ENCODE results near the gene CHN2. TPM values are rescaled to one million over a fixed set of nuclear protein-coding genes. Genes with fewer than 3 reads are reported as not detected.

Gene CHN2
- total RNA-seq, 2 donors from 2014 or later = 7.0 to 29.1 TPM

DNA sequence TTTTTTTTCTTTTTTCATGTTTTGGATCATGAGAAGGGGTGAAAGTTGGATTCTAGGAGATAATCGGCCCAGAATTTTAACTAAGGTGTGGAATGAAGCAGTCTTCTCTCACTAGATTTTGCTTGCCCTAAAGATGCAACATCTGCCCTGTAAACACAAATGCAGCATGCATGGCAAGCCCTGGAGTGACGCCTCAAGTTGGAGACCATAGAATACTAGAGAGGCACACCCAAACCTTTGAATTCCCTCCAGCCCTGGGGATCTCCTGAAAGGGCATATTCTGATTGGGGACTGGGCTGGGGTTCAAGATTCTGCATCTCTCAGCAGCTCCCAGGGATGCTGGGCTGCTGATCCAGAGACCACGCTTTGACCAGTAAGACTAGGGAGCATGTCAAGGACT, 241.3 kb downstream of the CHN2 start:
- no peak for DNase-seq (ENCODE audit: low spot score)
- H3K9me3 ChIP-seq = no peaks in the 10 kb centered on the region
- TF ChIP-seq POLR2AphosphoS5 (IDR thresholded peaks at IDR 0.05) (no peak), POLR2A (IDR thresholded peaks at IDR 0.05) (no peak)
- TF ChIP-seq, protein P1, sequence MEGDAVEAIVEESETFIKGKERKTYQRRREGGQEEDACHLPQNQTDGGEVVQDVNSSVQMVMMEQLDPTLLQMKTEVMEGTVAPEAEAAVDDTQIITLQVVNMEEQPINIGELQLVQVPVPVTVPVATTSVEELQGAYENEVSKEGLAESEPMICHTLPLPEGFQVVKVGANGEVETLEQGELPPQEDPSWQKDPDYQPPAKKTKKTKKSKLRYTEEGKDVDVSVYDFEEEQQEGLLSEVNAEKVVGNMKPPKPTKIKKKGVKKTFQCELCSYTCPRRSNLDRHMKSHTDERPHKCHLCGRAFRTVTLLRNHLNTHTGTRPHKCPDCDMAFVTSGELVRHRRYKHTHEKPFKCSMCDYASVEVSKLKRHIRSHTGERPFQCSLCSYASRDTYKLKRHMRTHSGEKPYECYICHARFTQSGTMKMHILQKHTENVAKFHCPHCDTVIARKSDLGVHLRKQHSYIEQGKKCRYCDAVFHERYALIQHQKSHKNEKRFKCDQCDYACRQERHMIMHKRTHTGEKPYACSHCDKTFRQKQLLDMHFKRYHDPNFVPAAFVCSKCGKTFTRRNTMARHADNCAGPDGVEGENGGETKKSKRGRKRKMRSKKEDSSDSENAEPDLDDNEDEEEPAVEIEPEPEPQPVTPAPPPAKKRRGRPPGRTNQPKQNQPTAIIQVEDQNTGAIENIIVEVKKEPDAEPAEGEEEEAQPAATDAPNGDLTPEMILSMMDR (IDR thresholded peaks at IDR 0.05) = no peak
- no peak overlapping the region for H3K27ac ChIP-seq
- WGBS = 93% methylated on average over 3 of the region's 3 CpGs
- no peaks in the 10 kb centered on the region for H3K4me1 ChIP-seq (replicated peaks)
- intact Hi-C loops (cut with DNase I) = no loop called here
- H3K4me3 ChIP-seq = no peak overlapping the region
- H3K27me3 ChIP-seq (replicated peaks; ENCODE audit: insufficient read depth) = no peaks in the 10 kb centered on the region
- no peaks in the 10 kb centered on the region for H3K36me3 ChIP-seq

DNA sequence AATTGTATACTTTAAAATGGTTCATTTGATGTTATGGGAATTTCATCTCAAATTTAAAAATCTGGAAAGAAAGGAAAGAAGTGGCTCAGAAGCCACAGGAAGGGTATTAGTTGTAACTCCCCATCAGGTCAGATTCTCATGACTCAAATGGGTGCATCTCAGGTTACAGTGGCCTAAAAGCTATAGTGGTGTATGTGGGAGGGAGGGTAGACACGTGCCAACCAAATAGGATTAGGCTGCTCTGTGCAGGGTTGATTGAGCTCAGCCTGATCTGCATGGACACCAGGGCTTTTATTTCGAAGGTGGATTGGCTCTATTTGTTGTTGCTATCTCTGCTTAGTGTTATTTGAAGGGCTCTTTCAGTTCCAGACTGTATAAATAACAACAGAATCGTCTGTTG, 247.6 kb downstream of the CHN2 start:
- no peaks in the 10 kb centered on the region for H3K4me1 ChIP-seq (replicated peaks)
- H3K27ac ChIP-seq = no peak overlapping the region
- TF ChIP-seq, protein P1 (IDR thresholded peaks at IDR 0.05) = no peak
- TF ChIP-seq POLR2A (IDR thresholded peaks at IDR 0.05) (no peak), POLR2AphosphoS5 (IDR thresholded peaks at IDR 0.05) (no peak)
- no peaks in the 10 kb centered on the region for H3K27me3 ChIP-seq (replicated peaks; ENCODE audit: insufficient read depth)
- no peaks in the 10 kb centered on the region for H3K9me3 ChIP-seq
- H3K4me3 ChIP-seq = no peak overlapping the region
- no peaks in the 10 kb centered on the region for H3K36me3 ChIP-seq
- WGBS = 22% methylated on average over 3 of the region's 3 CpGs
- no peak for DNase-seq (ENCODE audit: low spot score)
- intact Hi-C loops (cut with DNase I) = no loop called here

DNA sequence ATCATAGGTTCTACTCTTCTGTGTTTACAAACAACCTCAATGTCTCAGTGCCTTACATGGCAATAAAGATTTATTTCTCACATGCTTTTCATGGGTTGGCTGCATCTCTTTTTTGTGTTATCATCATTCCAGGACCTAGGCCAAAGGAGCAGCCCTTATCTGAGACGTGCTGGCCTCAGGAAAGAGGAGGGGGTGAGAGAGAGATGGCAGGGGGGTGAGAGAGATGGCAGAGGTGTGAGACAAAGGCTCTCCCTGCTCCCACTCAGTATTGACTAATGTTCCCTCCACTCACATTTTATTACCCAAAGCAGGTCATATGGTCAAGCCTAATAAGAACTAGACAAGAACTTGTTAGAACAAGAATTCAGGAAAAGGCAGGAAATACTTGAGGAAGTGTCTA, 249.0 kb downstream of the CHN2 start:
- Histone ChIP-seq H3K4me1 (replicated peaks) (no peaks in the 10 kb centered on the region), H3K27ac (no peak overlapping the region), H3K36me3 (no peaks in the 10 kb centered on the region), H3K27me3 (replicated peaks; ENCODE audit: insufficient read depth) (no peaks in the 10 kb centered on the region), H3K9me3 (no peaks in the 10 kb centered on the region), H3K4me3 (no peak overlapping the region)
- DNase-seq (ENCODE audit: low spot score) = no peak
- intact Hi-C loops (cut with DNase I) = no loop called here
- TF ChIP-seq POLR2A (IDR thresholded peaks at IDR 0.05) (no peak), POLR2AphosphoS5 (IDR thresholded peaks at IDR 0.05) (no peak)
- TF ChIP-seq, protein P1 (IDR thresholded peaks at IDR 0.05) = no peak
- 59% methylated on average over 1 of the region's 1 CpG for WGBS

DNA sequence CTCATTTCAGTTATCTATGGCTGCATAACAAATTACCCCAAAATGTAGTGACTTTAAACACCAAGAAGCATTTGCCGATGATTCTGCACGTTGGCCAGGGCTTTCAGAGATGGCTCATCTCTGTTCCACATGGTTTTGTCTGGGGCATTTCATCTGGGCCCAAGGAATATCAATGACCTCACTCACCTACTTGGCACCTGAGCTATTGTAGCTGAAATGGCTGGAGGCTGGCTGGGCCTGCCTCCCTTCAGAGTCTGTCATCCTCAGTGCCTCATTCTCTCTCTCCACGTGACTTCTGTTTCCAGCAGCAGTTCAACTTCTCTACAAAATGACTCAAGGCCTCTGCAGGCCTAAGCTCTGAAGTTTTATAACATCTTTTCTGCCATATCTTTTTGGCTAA, 249.7 kb downstream of the CHN2 start:
- 97% methylated on average over 3 of the region's 3 CpGs for WGBS
- intact Hi-C loops (cut with DNase I) = no loop called here

DNA sequence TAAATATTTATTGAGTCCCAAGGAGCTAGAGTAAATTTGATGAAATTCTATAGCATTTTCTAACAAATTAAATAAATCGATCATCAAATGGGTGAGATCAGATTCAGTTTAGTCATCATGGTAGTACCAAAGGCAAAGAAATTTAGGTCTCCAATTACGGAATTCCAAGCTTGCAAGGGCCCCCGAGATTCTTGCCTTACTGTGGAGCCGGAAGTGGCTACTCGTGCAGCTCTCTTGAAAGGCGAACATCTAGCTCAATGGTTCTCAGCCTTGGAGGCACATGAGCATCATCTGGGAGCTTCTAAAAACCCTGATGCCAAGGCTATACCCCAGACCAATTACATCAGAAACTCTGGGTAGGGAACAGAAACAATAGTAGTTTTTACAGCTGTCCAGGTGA, 251.2 kb downstream of the CHN2 start:
- no peaks in the 10 kb centered on the region for H3K36me3 ChIP-seq
- TF ChIP-seq, protein P1 (IDR thresholded peaks at IDR 0.05) = no peak
- TF ChIP-seq POLR2AphosphoS5 (IDR thresholded peaks at IDR 0.05) = no peak
- WGBS = 83% methylated on average over 6 of the region's 6 CpGs
- H3K27me3 ChIP-seq (replicated peaks; ENCODE audit: insufficient read depth) = no peaks in the 10 kb centered on the region
- intact Hi-C loops (cut with DNase I) = no loop called here
- no peak for DNase-seq (ENCODE audit: low spot score)
- peaks cover 8% of the 10 kb centered on the region for H3K4me1 ChIP-seq (replicated peaks)
- no peaks in the 10 kb centered on the region for H3K9me3 ChIP-seq
- H3K4me3 ChIP-seq = no peak overlapping the region
- no peak overlapping the region for H3K27ac ChIP-seq

More for the DNA sequence above, 249.7 kb downstream of the CHN2 start:
- Histone ChIP-seq H3K27me3 (replicated peaks; ENCODE audit: insufficient read depth) (no peaks in the 10 kb centered on the region), H3K4me3 (no peak overlapping the region), H3K36me3 (no peaks in the 10 kb centered on the region), H3K27ac (no peak overlapping the region), H3K4me1 (replicated peaks) (peaks cover under 1% of the 10 kb centered on the region), H3K9me3 (no peaks in the 10 kb centered on the region)
- no peak for DNase-seq (ENCODE audit: low spot score)
- TF ChIP-seq POLR2AphosphoS5 (IDR thresholded peaks at IDR 0.05) = no peak
- TF ChIP-seq, protein P1 (IDR thresholded peaks at IDR 0.05) = no peak
- TF ChIP-seq POLR2A (IDR thresholded peaks at IDR 0.05) = no peak

Measured in prostate gland (tissue), 2 donors.